Keratinocyte (primary cell): ENCODE results near the gene SLC22A1. TPM values are rescaled to one million over a fixed set of nuclear protein-coding genes. Genes with fewer than 3 reads are reported as not detected.

Experiments
- DNase-seq: peaks from one replicate; pipeline ENCODE4 v3.0.0-alpha.2; 2011; ENCODE audit warnings: low read depth, missing footprints, low spot score
- FAIRE-seq: peaks from 2 replicates; lab custom pipeline; 2011; peaks lifted over from hg19 to GRCh38; lab: Jason Lieb, UNC
- H2AFZ ChIP-seq: 2 replicates; pipeline ENCODE4 v1.6.0; 2012; ENCODE audit warnings: low read length, control low read depth, inconsistent platforms; ENCODE audit not compliant: control insufficient read depth
- H3K27ac ChIP-seq: 2 replicates; pipeline ENCODE4 v1.5.1; 2011; ENCODE audit warnings: low read length; ENCODE audit not compliant: control insufficient read depth, insufficient read depth
- H3K27me3 ChIP-seq: 3 replicates; pipeline ENCODE4 v1.6.0; 2011; ENCODE audit warnings: low read length; ENCODE audit not compliant: control insufficient read depth, insufficient read depth; ENCODE audit errors: extremely low read depth
- H3K36me3 ChIP-seq, 2 experiments: 2 replicates in 1 of 2; 3 replicates in 1 of 2; pipeline ENCODE4 v1.5.1; 2011; ENCODE audit warnings: low read length in 2 of 2, mild to moderate bottlenecking in 1 of 2; ENCODE audit not compliant: control insufficient read depth in 2 of 2, insufficient read depth in 2 of 2; ENCODE audit errors: extremely low read depth in 1 of 2
- H3K4me1 ChIP-seq: 3 replicates; pipeline ENCODE4 v1.5.1; 2011; ENCODE audit warnings: low read length; ENCODE audit not compliant: control insufficient read depth, insufficient read depth; ENCODE audit errors: extremely low read depth
- H3K4me2 ChIP-seq: 3 replicates; pipeline ENCODE4 v1.6.0; 2011; ENCODE audit warnings: low read depth, low read length; ENCODE audit not compliant: control insufficient read depth, insufficient read depth; ENCODE audit errors: extremely low read depth
- H3K4me3 ChIP-seq, 3 experiments: fragments of 200-600 bp in 1 of 3; sonication (generic) in 1 of 3; 2 replicates in 2 of 3; 3 replicates in 1 of 3; pipeline ENCODE4 v1.5.1; 2011 to 2016; ENCODE audit warnings: low read length in 3 of 3, mild to moderate bottlenecking in 3 of 3, control low read depth in 2 of 3, inconsistent platforms in 1 of 3, low read depth in 1 of 3, mixed read lengths in 1 of 3, mixed run types in 1 of 3, moderate library complexity in 1 of 3; ENCODE audit not compliant: control insufficient read depth in 2 of 3, insufficient read depth in 2 of 3; ENCODE audit errors: extremely low read depth in 1 of 3
- H3K79me2 ChIP-seq: 2 replicates; pipeline ENCODE4 v1.6.0; 2012; ENCODE audit warnings: low read length; ENCODE audit not compliant: control insufficient read depth, insufficient read depth
- H3K9ac ChIP-seq: 3 replicates; pipeline ENCODE4 v1.6.0; 2011; ENCODE audit warnings: low read length; ENCODE audit not compliant: control insufficient read depth, insufficient read depth; ENCODE audit errors: extremely low read depth
- H3K9me1 ChIP-seq: 3 replicates; pipeline ENCODE4 v1.6.0; 2011; ENCODE audit warnings: low read length; ENCODE audit not compliant: control insufficient read depth, insufficient read depth; ENCODE audit errors: extremely low read depth
- H3K9me3 ChIP-seq: 2 replicates; pipeline ENCODE4 v1.5.1; 2012; ENCODE audit warnings: low read depth, low read length; ENCODE audit not compliant: control insufficient read depth
- H4K20me1 ChIP-seq: 3 replicates; pipeline ENCODE4 v1.6.0; 2011; ENCODE audit warnings: low read length; ENCODE audit not compliant: control insufficient read depth, insufficient read depth; ENCODE audit errors: extremely low read depth
- CTCF ChIP-seq, 3 experiments: IDR thresholded peaks in 1 of 3; conservative IDR thresholded peaks in 1 of 3; optimal IDR thresholded peaks in 1 of 3; 2 replicates in 2 of 3; 3 replicates in 1 of 3; pipeline versions ENCODE3 to v1.5.1; 2011; ENCODE audit warnings: low read length in 3 of 3, mild to moderate bottlenecking in 3 of 3, moderate library complexity in 2 of 3, control low read depth in 1 of 3, inconsistent platforms in 1 of 3; ENCODE audit not compliant: insufficient read depth in 2 of 3; ENCODE audit errors: extremely low read depth in 1 of 3
- EZH2 ChIP-seq: IDR thresholded peaks from one replicate; pipeline ENCODE4 v1.6.1; 2012; ENCODE audit warnings: inconsistent platforms, mild to moderate bottlenecking, low read length, moderate library complexity
- dilution Hi-C: fragments of 300-500 bp; cut with MboI; formaldehyde crosslinking; loops from one replicate; pipeline ENCODE4 v1.7.0; 2020; ENCODE audit warnings: low sequenced_read_pairs; ENCODE audit not compliant: extremely low pct_ligation_motif_present
- polyA plus RNA-seq, 5 experiments: library from polyadenylated mRNA; depleted of rRNA in 3 of 5; stranded (reverse) in 3 of 5; stranded (forward) in 1 of 5; unstranded in 1 of 5; fragments of >200 nt; gene quantifications; 1 replicate in 1 of 5; 2 replicates in 3 of 5; 3 replicates in 1 of 5; pipeline versions ENCODE4 v1.2.1 to v1.2.3, GENCODE V29; 2011 to 2012; ENCODE audit warnings: missing spikeins in 2 of 5, low read depth in 1 of 5, low replicate concordance in 1 of 5

SLC22A1 gene
- polyA plus RNA-seq, 1 donor (not counting 4 experiments of a cell fraction or from before 2014, with no cell fraction given), result 0.76 TPM

GRCh38 chr6:160079686-160080043, 42.0 kb upstream of the SLC22A1 start:
- no peaks in the 10 kb centered on the region for H3K4me1 ChIP-seq
- H3K9me3 ChIP-seq, result no peaks in the 10 kb centered on the region
- no peak overlapping the region for H3K4me3 ChIP-seq
- H3K36me3 ChIP-seq, result peaks cover 42 to 49% of the 10 kb centered on the region in 2 experiments
- no peak overlapping the region for H3K27ac ChIP-seq
- H4K20me1 ChIP-seq, result no peaks in the 10 kb centered on the region
- dilution Hi-C loops, result no loop called here
- H3K9me1 ChIP-seq, result no peaks in the 10 kb centered on the region
- H3K9ac ChIP-seq, result no peak overlapping the region
- TF ChIP-seq CTCF (optimal IDR thresholded peaks at IDR 0.05 in 1 of 3, IDR thresholded peaks at IDR 0.05 in 1 of 3, conservative IDR thresholded peaks at IDR 0.05 in 1 of 3; ENCODE audit: extremely low read depth in 1 of 3, insufficient read depth in 2 of 3, low read length in 3 of 3) (no peak), EZH2 (no peak)
- H3K79me2 ChIP-seq, result no peaks in the 10 kb centered on the region
- FAIRE-seq (no peak), DNase-seq (no peak)
- no peak overlapping the region for H3K4me2 ChIP-seq
- H3K27me3 ChIP-seq, result no peaks in the 10 kb centered on the region
- H2AFZ ChIP-seq, result no peak overlapping the region

DNA sequence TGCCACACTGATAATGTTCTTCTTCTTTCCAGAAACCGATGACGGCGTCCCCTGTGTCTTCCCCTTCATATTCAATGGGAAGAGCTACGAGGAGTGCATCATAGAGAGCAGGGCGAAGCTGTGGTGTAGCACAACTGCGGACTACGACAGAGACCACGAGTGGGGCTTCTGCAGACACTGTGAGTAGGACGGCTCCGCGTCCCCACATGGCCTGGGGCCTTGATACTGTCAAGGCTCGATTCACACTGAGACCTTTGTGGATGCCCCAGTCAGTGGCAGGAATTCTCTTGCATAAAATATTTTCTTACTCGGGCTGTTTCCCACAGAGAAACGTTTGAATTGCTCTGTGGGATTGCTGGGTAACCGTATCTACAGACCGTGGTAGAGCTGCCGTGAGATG, 41.5 kb upstream of the SLC22A1 start:
- Histone ChIP-seq H3K4me2 (no peak overlapping the region), H4K20me1 (no peaks in the 10 kb centered on the region), H3K4me3 (no peak overlapping the region), H3K9ac (no peak overlapping the region), H3K79me2 (no peaks in the 10 kb centered on the region), H3K9me1 (no peaks in the 10 kb centered on the region), H3K9me3 (no peaks in the 10 kb centered on the region), H3K27me3 (no peaks in the 10 kb centered on the region), H3K36me3 (peaks cover 45 to 49% of the 10 kb centered on the region in 2 experiments), H3K27ac (no peak overlapping the region), H2AFZ (no peak overlapping the region), H3K4me1 (no peaks in the 10 kb centered on the region)
- no peak for DNase-seq
- no peak for FAIRE-seq
- no peak for TF ChIP-seq CTCF (optimal IDR thresholded peaks at IDR 0.05 in 1 of 3, IDR thresholded peaks at IDR 0.05 in 1 of 3, conservative IDR thresholded peaks at IDR 0.05 in 1 of 3; ENCODE audit: extremely low read depth in 1 of 3, insufficient read depth in 2 of 3, low read length in 3 of 3)
- no peak for TF ChIP-seq EZH2
- dilution Hi-C loops, result no loop called here
